GM21825 (cell line): Measurements from ENCODE around the gene CEP192.
"Not testable (repeated sequence)": the region's sequence is repeated elsewhere in the genome, so short reads cannot be mapped to it uniquely, and the experiment has no call there.

Experiments
- ATAC-seq: cut with Tn5 transposase; IDR thresholded peaks from one replicate; pipeline ENCODE4 v1.9.1; 2021; ENCODE audit warnings: mild to moderate bottlenecking, moderate library complexity; ENCODE audit not compliant: unreplicated experiment

Gene CEP192

DNA sequence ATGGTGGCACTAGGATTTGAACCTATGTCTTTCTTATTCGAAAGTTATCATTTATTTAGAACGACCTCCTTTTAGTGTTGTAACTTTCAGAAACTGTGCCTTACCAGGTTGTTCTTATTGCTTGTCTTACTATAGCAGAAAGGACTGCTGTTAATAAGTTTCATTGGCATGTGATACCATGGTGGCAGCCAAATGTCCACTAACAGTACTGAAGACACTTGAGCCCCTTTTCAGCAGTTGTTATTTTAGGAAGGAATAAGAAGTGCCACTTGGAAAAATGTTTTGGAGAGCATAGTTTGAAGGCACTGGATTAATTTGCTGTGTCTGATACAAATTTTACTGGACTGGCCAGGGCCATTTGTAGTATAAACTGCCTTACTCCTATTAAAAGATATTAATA lies 37.7 kb downstream of the CEP192 start:
- no peak for ATAC-seq

DNA sequence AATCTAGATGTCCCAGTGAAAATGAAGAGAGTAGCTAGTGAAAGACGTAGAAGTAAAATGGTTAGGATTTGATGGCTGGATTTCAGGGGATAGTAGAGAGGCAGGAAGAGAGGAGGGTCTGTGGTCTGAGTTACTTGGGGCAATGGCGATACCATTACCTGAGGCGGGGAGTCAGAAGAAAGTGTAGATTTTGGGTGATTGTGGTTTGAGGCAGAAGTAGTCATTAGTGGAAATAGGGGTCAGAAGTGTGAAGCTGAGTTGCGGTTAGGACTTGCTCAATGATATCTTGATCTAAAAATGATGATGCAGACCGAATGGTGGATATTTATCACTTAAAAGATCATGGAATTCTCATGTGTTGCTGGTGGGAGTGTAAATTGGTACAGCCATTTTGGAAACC lies 41.0 kb downstream of the CEP192 start:
- no peak for ATAC-seq

DNA sequence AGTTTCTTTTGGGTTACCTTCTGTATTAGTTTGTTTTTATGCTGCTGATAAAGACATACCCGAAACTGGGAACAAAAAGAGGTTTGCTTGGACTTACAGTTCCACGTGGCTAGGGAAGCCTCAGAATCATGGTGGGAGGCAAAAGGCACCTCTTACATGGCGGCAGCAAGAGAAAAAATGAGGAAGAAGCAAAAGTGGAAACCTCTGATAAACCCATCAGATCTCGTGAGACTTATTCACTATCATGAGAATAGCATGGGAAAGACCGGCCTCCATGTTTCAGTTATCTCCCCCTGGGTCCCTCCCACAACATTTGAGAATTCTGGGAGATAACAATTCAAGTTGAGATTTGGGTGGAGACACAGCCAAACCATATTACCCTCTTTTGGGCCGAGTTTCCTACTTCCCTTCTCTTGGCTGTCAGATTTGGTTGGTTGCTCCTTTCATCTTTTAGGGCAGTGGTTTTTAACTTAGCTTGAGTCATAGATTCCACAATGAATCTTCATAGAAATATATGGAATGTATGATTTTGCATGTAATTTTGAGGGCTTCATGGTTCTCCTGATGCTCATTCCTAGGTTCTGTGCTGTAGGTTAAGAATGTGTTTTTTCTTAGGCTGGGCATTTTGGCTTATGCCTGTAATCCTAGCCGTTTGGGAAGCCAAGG lies 44.2 kb downstream of the CEP192 start:
- ATAC-seq, result no peak

DNA sequence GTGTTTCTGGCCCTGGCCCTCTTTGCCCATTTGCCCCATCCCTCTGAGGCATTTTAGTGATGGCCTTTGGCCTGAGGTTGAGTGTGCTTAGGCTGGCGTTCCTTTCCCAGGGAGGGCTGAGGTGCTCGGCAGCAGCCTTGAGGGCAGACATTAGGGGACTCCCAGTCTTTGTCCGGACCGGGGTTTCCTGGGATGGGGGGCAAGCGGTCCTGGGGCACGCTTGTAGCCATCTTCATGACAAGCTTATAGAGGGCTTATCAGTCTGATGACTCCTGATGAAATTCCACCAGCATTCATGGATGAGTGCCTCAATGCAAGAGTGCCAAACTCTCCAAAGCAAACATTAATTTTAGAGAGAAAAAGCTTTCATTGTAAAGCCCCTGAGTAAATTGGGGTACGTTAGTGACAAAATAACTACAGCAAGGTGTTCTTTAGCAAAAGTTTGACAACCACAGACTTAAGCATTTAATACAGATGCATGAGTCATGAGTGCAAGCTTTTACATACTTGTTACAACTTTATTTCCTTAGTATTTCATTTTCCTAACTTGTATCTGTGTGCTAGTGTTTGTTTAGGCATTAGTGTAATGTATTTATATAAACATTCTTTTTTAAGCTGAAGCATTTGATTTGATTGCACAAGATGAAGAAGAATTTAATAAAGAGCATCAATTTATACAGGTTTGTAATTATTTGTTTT lies 45.6 kb downstream of the CEP192 start:
- ATAC-seq, result no peak

DNA sequence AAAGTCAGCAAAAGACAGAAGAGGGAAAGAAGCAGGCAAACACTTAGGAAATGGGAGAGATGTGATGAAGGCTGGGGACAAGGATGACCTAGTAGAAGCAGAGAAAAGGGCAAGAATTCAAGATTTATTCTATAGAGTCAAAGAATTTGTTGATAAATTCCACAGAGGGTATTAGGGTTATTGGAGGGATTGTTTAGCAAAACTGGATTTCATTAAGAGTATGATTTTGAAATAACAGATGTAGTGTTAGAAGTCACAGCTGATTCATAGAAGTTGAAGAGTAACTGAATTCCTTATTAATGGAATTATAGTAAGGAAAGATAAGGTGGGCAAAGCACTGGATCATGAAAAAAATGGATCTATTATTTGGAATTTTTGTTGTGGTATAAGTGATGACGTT lies 48.6 kb downstream of the CEP192 start:
- ATAC-seq, result no peak

DNA sequence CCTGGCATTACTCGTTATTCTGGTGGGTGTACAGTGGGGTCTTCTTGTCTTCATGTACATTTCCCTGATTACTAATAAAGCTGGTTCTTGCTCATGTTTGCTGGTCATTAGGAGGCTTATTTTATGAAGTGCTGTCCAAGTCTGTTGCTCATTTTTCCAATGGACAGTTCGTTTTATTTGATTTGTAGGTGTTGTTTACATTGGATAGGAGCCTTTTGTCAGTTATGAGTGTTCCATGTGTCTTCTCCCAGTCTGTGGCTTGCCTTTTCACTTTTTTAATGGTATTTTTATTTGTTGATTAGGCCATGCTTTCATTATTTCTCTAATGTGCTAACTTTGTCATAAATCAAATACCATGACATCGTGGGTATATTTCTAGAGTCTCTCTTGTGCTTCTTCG lies 51.9 kb downstream of the CEP192 start:
- ATAC-seq, result no peak

DNA sequence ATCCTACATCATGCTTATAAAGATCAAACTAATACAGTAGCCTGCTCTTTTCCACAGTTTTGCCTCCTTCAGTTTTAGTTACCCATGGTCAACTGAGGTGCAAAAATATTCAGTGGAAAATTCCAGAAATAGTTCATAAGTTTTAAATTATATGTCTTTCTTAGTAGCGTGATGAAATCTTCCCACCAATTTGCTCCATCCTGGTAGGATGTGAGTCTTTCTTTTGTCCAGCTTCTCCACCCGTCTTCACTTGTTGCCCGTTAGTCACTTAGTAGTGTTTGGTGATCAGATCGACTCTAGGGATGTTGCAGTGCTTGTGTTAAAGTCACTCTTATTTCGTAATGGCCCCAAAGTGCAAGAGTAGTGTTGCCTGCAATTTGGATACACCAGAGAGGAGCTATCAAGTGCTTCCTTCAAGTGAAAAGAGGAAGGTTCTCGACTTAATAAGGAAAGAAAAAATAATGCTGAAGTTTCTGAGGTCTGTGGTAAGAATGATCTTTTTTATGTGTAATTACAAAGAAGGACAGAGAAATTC lies 57.0 kb downstream of the CEP192 start:
- ATAC-seq, result no peak

DNA sequence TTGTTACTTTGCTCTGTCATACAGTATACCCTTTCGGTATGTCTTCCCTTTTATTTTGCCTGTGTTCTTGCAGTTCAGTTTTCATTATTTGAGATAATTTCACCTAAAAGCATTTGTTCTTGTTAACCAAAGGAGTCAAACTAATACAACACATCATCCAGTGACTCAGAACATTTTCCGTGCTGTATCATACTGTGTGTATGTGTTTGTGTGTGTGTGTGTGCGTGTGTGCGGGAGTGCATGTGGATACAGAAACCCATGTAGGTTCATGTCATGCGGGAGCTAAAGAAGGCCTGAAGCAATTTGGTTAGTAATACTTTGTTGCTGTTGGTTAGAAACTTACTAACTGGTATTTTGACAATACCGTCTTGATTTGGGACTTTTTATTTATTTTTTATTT lies 60.0 kb downstream of the CEP192 start:
- no peak for ATAC-seq

DNA sequence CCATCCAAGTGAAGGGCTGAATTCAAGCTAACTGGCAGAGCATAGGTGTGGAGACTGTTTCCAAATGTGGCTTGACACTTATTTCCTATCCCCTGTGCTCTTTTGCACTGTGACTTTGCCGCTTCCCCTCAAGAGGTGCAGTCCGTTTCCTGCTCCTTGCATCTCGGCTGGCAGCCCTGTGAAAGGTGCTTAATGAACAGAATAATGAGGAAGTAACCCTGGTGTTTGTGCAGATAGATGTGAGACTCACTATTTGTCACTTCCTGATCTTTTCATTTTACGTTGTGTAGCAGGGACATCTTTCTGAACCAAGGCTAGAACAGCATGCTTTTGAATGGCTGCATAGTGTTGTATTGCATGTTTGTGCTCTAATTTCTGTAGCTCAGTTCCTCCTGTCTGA lies 60.8 kb downstream of the CEP192 start:
- ATAC-seq, result no peak

DNA sequence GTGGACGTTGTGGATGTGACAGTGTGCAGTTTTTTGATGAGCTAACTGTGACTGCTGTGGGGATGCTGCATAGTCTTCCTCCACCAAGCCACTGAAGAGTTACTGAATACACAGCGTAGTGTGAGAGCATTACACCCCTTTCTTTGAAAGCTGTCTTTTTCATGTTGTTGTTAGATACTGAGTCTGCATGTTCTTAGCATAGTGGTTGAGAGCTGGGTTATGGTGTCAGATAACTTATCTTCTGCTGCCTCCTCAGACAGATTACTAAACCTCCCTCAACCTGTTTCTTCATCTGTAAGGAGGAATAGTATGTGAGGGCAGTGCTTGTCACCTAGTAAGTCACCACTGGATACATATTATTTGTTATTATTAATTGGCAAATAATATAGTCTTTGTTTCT lies 63.2 kb downstream of the CEP192 start:
- ATAC-seq, result no peak

DNA sequence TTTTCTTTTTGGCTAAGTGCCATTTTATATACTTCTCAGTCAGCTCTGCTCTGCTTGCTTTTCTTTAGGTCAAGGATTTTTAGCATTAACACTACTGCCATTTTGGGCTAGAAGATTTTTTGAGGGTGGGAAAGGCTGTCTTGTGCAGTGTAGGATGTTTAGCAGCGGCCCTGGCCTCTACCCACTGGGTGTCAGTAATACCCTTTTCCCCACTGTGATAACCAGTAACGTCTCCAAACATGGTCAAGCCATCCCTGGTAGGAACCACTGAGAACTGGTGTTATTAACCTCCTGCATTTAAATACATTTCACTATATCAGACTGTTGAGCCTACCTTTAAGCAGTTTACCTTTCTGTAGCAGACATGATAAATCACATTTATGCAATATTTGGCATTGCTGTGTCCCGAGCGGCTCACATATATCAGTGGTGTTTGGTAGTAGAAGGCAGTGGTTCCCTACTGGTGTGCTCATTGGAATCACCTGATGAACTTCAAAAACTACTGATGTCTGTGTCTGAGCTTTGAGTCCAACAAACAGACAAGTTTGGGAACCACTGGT lies 70.5 kb downstream of the CEP192 start:
- ATAC-seq, result no peak

DNA sequence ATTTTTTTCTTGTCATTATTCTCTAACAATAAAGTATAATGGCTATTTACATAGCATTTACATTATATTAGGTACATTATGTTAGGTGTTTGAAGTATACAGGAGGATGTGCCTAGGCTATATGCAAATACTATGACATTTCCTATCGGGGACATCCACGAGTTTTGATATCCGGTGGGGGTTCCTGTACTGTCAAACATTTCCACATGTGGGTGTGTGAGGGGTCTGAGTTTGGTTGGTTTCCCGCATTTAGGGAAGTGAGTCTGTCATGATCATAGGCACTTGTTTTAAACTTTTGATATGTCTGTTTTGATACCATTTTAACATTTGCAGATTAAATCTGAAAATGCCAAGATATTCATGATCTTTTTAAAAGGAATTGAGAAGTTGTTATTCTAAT lies 76.0 kb downstream of the CEP192 start:
- ATAC-seq, result no peak

DNA sequence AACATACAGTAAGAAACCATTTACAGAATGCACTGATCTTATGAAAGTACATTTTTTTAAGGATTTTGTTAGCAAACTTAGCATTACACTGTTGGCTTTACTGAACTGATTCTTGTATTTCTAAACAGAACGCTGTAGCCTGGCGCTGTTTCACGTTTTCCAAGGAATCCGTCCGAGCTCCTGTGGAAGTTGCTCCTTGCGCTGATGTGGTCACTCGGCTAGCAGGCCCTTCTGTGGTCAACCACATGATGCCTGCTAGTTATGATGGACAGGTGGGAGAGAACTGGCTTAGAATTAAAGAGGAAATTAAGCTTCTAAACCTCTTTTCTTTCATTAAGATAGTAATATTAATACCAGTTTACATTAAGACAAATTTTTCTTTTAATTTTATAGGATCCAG lies 76.8 kb downstream of the CEP192 start:
- no peak for ATAC-seq

DNA sequence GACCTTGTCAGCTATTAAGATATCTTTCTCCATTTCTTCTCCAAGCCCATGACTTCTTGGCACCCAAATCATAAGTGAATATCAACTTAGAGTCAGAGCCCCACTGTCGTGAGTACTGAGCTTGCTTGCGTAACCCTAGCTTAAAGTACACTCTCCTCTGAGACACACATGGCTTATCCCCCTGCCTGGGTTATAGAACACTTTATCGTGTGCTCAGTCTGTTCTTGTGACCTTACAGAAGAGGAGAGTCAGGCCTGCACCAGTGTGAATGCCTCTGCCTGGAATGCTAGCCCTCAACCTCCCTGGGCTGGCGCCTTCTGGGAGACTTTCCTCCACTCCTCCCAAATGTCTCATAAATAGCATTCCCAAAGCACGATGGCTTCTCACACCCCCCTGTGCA lies 79.3 kb downstream of the CEP192 start:
- no peak for ATAC-seq

DNA sequence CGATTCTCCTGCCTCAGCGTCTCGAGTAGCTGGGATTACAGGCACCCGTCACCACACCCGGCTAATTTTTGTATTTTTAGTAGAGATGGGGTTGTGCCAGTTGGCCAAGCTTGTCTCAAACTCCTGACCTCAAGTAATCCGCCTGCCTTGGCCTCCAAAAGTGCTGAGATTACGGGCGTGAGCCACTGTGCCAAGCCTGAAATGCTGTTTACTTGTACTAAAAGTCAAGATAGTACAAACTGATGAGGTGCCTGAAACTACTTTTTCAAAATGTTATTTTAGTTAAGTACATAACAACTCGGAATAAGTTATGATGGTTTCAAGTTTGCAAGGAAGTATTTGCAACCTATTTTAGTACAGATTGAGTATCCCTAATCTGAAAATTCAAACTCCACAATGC lies 85.7 kb downstream of the CEP192 start:
- no peak for ATAC-seq

DNA sequence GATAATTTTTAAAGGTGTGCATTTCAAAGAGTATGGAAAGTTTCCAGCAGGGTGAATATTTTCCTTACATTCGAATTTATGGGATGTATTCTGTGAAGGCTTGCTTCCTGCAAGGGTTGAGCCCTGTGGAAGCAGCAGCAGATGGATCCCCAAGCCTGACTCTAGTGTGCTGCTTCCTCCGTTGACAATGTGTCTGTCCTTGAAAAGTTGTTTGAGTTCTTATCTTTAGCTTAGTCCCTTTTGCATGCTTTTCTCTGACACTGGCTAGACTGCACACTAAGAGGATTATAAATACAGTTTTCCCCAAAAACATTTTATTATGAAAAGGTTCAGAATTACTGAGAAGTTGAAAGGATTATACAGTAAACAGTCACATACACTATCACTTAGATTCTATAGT lies 86.3 kb downstream of the CEP192 start:
- ATAC-seq, result no peak

DNA sequence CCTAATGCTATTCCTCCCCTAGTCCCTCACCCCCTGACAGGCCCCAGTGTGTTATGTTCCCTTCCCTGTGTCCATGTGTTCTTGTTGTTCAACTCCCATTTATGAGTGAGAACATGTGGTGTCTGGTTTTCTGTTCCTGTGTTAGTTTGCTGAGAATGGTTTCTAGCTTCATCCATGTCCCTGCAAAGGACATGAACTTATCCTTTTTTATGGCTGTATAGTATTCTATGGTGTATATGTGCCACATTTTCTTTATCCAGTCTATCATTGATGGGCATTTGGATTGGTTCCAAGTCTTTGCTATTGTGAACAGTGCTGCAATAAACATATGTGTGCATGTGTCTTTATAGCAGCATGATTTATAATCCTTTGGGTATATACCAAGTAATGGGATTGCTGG lies 86.9 kb downstream of the CEP192 start:
- ATAC-seq, result not testable (repeated sequence)

DNA sequence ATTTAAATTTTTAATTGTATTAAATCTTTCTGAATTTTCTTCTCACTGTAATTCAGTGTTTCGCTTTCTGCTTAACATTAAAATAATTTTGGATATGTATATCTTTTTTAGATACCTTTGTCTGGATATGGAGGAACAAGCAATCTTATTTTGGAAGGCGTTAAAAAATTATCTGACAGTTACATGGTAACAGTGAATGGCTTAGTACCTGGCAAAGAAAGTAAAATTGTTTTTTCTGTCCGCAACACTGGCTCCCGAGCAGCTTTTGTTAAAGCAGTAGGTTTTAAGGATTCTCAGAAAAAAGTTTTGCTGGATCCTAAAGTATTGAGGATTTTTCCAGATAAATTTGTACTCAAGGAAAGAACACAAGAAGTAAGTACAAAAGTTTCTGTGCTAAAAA lies 95.7 kb downstream of the CEP192 start:
- ATAC-seq, result no peak

DNA sequence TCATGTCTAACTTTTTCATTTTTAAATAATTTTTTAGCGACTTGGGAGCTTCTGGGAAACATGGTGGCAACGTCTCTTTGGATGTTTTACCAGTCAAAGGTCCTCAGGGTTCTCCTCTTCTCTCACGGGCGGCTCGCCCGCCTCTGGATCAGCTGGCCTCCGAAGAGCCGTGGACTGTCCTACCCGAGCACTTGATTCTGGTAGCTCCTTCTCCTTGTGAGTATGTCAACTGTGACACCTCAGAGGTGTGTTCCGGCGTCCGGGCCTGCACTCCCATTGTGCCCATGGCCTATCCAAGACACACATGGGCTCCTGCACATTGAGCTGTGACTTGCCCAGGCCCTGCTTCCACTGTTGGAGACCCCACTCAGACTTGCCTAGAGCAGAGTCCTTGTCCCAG lies 104.3 kb downstream of the CEP192 start:
- no peak for ATAC-seq

DNA sequence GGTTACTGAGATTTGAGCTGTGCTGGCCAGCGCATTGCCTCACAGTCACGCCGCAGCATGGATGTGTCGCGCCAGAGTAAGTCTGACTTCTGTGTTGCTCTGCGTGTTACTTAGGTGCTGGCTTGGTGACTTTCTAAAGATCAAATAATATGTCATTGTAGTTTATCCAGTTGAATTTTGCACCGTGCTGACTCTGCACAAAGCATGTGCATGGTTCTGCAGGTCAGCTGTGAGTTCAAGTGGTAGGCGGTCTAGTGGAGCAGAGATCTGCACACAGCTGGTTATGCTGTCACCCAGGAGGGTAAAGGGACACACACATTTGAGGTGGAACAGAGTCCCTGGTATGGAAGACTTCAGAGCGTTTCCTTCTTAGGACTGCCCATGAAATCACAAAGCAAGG lies 105.1 kb downstream of the CEP192 start:
- ATAC-seq, result no peak

DNA sequence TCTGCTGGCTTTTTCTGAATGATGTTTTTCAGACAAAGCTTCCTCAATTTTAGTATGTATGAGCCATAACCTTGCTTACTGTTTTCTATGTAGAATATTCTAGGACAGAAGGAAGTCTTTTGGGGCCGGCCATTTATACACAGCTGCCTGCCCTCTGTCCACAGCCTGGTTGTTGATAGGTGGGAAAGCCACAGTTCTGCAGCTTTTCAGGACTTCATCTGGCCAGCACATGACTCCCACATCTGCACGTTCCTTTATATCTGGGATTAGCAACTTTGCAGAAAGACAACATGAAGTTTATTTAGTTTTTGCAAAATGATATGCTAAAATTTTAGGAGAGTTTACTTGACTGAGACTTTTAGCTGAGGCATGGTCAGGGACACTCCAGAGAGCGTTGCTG lies 105.6 kb downstream of the CEP192 start:
- ATAC-seq, result no peak

DNA sequence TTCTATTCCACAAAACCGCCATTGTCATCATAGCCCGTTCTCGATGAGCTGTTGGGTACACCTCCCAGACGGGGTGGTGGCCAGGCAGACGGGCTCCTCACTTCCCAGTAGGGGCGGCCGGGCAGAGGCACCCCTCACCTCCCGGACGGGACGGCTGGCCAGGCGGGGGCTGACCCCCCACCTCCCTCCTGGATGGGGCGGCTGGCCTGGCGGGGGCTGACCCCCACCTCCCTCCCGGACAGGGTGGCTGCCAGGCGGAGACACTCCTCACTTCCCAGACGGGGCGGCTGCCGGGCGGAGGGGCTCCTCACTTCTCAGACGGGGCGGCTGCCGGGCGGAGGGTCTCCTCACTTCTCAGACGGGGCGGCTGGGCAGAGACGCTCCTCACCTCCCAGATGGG lies 106.9 kb downstream of the CEP192 start:
- not testable (repeated sequence) for ATAC-seq
